Measurements from ENCODE around the gene LRRC27.

DNA sequence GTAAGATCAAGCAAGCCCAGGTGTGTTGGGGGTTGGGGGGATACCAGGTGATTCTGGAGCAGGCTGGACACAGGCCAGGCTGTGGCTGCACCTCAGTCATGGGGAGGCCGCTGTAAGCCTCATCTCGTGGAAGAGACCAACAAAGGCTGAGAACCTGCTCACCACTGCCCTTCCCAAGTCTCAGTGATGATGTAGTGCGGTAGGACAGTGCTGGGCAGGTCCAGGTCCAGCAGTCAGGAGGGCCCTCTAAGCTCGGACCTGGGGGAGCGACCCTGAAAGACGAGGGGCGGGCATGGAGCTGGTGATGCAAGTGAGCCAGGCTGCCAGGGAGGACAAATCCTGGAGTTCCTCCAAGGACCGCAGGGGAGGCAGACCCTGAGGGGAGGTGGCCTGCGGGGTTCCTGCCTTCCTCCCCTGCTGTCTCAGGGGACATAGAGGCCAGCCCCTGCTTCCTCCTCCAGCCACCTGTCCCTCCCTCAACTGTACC is 61.7 kb downstream of the LRRC27 start:
- TF ChIP-seq, protein P1, sequence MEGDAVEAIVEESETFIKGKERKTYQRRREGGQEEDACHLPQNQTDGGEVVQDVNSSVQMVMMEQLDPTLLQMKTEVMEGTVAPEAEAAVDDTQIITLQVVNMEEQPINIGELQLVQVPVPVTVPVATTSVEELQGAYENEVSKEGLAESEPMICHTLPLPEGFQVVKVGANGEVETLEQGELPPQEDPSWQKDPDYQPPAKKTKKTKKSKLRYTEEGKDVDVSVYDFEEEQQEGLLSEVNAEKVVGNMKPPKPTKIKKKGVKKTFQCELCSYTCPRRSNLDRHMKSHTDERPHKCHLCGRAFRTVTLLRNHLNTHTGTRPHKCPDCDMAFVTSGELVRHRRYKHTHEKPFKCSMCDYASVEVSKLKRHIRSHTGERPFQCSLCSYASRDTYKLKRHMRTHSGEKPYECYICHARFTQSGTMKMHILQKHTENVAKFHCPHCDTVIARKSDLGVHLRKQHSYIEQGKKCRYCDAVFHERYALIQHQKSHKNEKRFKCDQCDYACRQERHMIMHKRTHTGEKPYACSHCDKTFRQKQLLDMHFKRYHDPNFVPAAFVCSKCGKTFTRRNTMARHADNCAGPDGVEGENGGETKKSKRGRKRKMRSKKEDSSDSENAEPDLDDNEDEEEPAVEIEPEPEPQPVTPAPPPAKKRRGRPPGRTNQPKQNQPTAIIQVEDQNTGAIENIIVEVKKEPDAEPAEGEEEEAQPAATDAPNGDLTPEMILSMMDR (IDR thresholded peaks at IDR 0.05): no peak
- no peak for TF ChIP-seq POLR2A (IDR thresholded peaks at IDR 0.05)

Measured in adrenal gland (tissue), 5 donors.